GM19240 (cell line): Measurements from ENCODE around the gene FSIP2.

Experiments used
- DNase-seq: peaks from one replicate; pipeline ENCODE4 v3.0.0; 2011; ENCODE audit warnings: low spot score; ENCODE audit not compliant: insufficient read length

Gene FSIP2, protein sequence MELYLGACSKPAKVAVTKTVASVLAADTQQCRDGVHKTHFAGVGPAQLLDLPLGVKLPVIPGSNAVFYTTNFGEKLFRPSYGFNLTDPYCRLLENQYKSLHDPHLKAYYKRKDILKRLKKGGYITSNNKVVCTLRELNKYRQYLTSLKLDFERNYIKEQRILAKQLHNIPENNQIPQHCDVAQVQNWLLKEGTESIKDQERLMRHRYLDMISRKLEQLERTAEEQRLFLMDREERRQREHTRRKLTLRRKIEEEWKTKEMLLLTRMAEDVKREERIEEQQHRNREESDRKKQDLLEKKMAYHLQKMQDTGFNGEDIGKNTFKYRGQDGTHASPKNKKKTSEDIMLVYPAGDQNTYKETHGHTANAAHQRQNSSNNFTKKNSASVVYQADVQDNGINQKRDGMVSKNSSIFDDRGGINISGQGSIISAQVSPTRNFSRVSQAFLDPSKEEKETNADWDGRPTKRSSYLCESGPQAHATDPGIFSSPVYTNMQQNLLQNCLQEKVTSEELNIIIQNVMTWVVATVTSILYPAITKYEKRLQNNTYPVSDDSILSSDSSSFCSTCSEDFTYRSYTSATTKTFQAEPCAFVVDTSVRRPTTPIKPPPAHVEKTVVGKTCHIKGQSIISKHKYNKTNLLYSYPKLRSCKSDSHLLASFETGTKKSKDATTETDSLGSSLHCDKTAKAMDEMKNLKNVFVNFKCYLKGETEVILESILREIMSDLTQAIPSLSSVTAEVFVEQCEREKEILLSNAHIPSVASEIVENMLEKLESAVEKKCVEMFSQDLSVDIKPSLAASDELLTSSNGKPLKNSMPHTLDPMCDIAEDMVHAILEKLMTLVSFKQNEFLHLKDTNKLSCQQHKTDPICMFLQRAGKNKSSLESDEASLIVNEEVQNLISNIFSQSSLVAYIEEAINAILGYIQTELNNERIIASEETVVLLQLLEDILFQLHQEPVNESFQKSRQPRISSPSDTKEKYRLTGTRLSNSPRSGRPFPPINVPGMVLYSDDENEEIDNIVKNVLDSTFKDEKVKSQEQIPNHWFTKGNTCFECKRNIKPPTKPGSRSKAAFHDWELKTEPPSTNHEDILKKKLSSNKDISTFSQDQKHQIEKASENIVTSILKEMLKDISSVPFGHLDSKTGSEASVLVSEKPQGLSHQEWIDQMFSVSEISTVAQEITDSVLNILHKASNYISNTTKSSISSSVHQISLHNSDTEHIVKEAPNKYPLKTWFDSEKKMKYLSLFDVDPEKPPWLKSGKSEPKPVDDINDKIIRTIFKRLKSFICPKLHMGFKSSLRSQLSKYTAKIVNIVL (N-terminal part only)

GRCh38 chr2:185738679-185739472 lies at the start of gene FSIP2:
Gene FSIP2, plus strand, starts transcription at chr2:185738804. Its CDS starts 91 bp downstream, at chr2:185738895.
- peak; percentile 7 for DNase-seq

DNA sequence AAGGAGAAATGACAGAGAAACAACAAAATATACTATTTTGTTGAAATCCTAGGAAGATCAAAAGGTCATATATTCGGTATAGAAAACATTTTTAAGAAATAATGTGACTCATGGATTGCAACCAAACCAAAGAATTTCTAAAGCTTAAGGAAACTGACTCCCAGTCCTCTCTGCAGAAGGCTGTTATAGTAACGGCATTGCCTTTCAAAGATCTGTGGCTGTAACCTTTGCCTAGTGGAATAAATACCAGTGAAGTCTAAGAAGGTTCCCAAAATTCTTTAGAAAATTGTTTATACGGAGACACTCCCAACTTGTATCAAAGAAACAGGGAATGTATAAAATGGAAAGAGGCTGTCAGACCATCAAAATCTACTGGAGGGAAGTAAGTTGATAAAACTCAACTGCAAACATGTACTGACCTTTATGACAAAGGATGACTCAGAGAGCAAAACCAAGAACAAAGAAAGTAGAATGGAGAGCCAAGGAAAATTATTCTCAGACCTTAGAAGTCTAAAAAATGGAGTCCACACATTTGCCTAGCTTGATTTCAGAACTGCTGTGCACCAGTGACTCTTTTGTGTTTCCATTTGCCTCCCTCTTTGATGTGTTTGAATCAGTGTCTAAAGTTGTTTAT lies 48.6 kb upstream of the FSIP2 start:
- DNase-seq = no peak

DNA sequence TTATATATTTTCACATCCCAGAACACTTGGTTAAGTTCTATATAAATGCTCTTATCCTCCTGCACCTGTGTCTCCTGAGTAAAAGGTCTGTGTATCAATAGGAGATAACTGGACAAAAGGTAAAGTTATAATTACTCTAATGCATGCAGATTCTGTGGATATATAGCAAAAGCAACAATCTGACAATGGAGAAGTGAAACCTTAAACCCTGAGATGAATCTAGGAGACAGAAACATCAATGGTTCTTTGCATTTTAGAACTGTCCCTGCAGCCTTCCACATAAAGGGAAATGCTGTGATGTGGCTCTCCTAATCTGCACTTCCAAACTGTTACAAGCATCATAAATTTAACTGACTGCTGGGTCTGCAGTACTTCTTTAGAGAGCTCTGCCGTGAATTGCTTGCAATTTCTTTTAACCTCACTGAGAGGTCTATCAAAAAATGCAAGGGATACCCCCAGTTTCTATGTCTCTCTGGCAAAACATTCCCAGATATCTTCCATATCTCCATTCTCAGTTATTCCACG lies 42.8 kb upstream of the FSIP2 start:
- DNase-seq = no peak

DNA sequence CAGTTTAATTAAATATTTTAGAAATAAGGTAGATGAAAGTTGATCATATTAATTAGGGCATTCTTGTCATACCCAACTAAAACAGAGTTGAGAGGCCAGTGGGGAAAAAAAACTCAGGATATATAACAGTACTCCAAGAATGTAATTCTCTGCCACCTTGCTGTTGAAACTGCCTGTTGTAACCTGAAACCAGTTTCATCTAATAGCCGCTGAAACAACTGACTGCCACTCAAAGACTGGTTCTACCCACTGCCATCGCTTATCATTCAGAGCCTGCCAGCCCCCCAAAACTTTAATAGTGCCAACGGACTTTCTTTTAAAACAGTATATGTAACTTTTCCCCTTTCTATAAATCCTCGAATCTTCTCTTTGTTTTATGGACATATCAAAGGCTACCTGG lies 37.7 kb upstream of the FSIP2 start:
- no peak for DNase-seq

DNA sequence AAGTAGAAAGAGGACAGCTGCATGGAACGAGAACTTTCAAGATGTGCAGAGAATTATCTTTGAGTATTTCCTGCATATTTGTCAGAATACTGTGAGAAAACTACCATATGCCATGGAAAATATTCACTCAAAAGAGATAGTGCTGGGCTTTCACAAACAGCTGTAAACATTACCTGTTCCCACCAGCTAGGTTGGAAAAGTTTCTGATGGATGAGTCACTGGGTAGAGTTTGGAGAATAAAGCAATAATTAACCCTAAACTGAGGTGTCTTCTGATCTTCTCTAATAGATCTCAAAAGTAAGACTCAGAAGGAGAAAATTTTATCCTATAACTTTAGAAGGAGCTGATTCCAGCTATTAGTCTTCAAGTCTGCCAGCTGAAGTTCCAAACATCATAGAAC lies 3.9 kb upstream of the FSIP2 start:
- DNase-seq = no peak

DNA sequence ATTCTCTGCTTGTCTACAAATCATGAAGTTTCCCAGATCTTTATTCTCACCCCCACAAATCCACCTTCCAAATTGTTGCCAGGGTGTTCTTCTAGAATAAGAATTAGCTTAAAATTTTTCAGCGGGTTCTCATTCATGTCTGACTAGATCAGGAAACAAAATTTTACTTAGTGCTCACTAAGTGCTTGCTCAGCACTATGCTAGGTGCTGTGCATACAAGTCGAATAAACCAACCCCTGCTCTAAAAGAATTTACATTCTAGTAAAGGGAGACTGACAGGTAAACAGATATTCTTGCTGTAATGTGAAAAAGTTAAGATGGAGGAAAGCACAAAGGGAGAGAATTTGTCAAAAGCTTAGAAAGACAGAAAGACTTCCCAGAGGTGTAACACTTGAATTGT lies 2.4 kb upstream of the FSIP2 start:
- no peak for DNase-seq

GRCh38 chr2:185745864-185746859 lies 7.6 kb downstream of the FSIP2 start:
- DNase-seq = no peak

- no peak for DNase-seq
These were observed 18.8 kb downstream of the FSIP2 start for GRCh38 chr2:185757356-185757755.

DNA sequence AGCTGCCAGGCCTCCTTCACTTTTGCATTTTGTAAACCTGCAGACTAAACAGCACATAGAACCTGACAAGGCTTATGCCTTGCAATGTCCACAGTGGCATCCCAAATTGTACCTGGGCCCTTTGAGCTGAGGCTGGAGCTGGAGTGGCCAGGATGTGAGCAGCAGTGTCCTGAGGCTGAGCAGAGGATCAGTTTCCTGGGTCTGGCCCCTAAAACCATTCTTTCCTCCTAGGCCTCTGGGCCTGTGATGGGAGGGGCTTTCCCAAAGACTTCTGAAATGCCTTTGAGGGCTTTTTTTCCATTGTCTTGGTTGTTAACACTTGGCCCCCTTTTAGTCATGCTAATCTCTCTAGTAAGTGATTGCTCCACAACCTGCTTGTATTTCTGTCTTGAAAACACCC lies 32.8 kb downstream of the FSIP2 start:
- no peak for DNase-seq

GRCh38 chr2:185780890-185781289 lies 42.3 kb downstream of the FSIP2 start:
- DNase-seq = no peak

GRCh38 chr2:185782223-185782769 lies 43.7 kb downstream of the FSIP2 start:
- DNase-seq = no peak

GRCh38 chr2:185785156-185785555 lies 46.6 kb downstream of the FSIP2 start:
- DNase-seq = no peak

GRCh38 chr2:185785851-185786473 lies 47.4 kb downstream of the FSIP2 start:
- no peak for DNase-seq

DNA sequence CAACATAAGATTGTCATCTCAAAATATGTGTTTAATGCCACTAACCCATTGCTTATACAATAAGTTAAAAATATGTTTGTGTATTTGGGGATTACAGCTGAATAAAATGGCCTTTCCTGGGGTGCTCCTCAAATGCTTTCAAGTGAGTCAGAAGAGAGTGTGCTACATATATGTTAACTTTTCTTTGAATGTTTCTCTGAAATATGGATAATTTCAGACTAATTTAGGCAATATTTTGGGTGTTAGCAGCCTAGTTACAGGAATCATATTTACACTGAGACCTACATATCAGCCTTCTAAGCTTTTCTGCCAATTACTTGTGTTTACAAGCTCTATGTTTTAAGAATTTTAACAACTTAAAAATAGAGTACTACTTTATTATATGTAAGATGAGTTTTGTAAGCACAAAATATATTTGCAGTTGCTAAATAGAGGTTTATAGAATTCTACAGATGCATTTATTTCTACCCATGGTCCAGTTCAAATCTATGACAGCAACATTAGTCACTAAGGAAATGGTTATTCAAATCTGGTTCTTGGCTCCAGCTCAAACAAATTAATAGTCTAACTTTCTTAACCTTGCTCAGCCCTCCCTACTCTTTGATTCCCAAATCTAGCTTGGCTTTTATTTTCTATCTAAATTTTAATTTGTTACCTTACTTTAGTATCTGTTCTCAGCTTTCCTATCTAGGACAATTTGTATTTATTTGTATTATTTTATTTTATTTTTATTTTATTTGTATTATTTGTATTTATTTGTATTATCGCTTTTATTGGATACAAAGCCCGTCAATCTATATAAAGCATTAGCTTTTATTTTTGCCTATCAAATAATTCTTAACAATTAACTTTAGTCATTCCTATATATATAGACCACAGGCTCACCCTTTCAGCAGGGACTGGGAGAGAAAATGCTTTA lies 48.9 kb downstream of the FSIP2 start:
- DNase-seq = no peak

DNA sequence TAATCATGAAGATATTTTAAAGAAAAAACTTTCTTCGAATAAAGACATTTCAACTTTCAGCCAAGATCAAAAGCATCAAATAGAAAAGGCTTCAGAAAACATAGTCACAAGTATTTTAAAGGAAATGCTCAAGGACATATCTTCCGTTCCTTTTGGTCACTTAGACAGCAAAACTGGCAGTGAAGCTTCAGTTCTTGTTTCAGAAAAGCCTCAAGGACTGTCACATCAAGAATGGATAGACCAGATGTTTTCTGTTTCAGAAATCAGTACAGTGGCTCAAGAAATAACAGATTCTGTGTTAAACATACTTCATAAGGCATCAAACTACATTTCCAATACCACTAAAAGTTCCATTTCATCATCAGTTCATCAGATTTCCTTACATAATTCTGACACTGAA lies 51.8 kb downstream of the FSIP2 start:
- DNase-seq = no peak

DNA sequence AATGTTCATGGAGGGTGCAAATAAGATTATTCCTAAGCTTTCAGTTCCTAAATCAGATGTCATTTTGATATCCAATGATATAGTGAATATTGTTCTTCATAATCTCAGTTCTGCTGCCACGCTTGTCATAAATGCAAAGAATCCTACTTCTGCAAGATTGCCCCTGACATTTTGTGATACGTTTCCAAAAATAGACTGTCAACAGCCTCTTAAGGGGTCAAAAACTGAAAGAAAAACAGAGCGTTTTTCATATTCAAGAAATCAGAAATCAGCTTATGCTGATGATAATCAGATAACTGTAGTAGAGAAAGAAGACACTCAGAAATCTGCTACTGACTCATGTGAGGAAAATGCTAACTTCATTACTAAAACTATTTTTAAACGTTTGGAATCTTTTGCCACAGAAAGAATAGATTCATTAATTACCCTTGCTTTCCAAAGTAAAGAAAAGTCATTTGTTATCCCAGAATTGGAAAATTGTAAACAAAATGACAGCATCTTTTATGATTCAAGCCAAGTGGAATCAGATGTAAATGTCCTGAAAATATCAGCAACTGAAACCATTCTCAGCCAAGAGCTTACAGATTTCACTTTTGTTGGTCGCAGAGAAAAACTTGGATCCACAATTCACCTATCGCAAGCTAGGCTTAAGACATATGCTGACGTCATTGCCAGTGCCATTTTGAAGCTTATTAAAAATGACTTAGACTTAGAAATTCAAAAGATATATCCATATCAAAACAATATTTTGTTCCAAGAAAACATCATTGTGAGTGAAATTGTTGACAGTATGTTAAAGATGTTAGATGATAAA lies 55.1 kb downstream of the FSIP2 start:
- DNase-seq = no peak
